Epithelial cell of proximal tubule (primary cell): ENCODE measurements around the gene TFG. TPM values are rescaled to one million over a fixed set of nuclear protein-coding genes. Genes with fewer than 3 reads are reported as not detected.

Source experiments
- DNase-seq: peaks from one replicate; pipeline ENCODE4 v3.0.0-alpha.2; 2011; ENCODE audit warnings: low read depth
- H3K4me3 ChIP-seq: 2 replicates; pipeline ENCODE4 v1.5.1; 2011; ENCODE audit warnings: low read depth, mild to moderate bottlenecking, low read length
- CTCF ChIP-seq: conservative IDR thresholded peaks from 2 replicates; pipeline ENCODE4 v1.5.1; 2012; ENCODE audit warnings: low read depth, mild to moderate bottlenecking, low read length
- total RNA-seq: library from RNA; depleted of rRNA; stranded (reverse); fragments of >200 nt; gene quantifications from 2 replicates; pipeline ENCODE4 v1.2.3, GENCODE V29; 2015

The TFG gene
- total RNA-seq, 1 donor from 2014 or later: 125 TPM

GRCh38 chr3:100698736-100699135 lies 10.6 kb upstream of the TFG start:
- H3K4me3 ChIP-seq: no peak overlapping the region
- DNase-seq: no peak
- no peak for TF ChIP-seq CTCF

- TF ChIP-seq CTCF: no peak
- no peak overlapping the region for H3K4me3 ChIP-seq
- DNase-seq: no peak
These were observed 8.6 kb upstream of the TFG start for GRCh38 chr3:100700708-100701107.

- TF ChIP-seq CTCF: no peak
- no peak overlapping the region for H3K4me3 ChIP-seq
- no peak for DNase-seq
These were observed 7.0 kb upstream of the TFG start for GRCh38 chr3:100702082-100702979.

- no peak for DNase-seq
- no peak for TF ChIP-seq CTCF
- no peak overlapping the region for H3K4me3 ChIP-seq
These were observed 6.3 kb upstream of the TFG start for GRCh38 chr3:100702980-100703345.

GRCh38 chr3:100703865-100704264 lies 5.4 kb upstream of the TFG start:
- H3K4me3 ChIP-seq: no peak overlapping the region
- TF ChIP-seq CTCF: no peak
- DNase-seq: no peak

GRCh38 chr3:100706365-100706764 lies 2.9 kb upstream of the TFG start:
- DNase-seq: no peak
- TF ChIP-seq CTCF: no peak
- H3K4me3 ChIP-seq: no peak overlapping the region

GRCh38 chr3:100708644-100708988 lies 678 bp upstream of the TFG start:
- peak overlapping the region; percentile 85 for H3K4me3 ChIP-seq
- no peak for TF ChIP-seq CTCF
- no peak for DNase-seq
